ENCODE measurements around the gene CSN1S1. TPM values are rescaled to one million over a fixed set of nuclear protein-coding genes. Genes with fewer than 3 reads are reported as not detected.

The CSN1S1 gene
- total and polyA plus RNA-seq, 2 of the 13 experiments (the other 11 are each of a cell fraction or from before 2014, with no cell fraction given) = not detected

GRCh38 chr4:69881173-69881773 lies 49.6 kb upstream of the CSN1S1 start (continued):
- TF ChIP-seq ZBTB37 (CRISPR knock-in tag; IDR thresholded peaks at IDR 0.05) (no peak), ZNF570 (CRISPR knock-in tag; IDR thresholded peaks at IDR 0.05; ENCODE audit: borderline replicate concordance) (no peak), KLF16 (CRISPR knock-in tag; IDR thresholded peaks at IDR 0.05) (0 out of 4 replicates have a peak, but pooled peaks of 1 of the 2 experiments have one; percentile 27), MYNN (CRISPR knock-in tag; IDR thresholded peaks at IDR 0.05; ENCODE audit: low read depth) (no peak), ZNF691 (CRISPR knock-in tag; IDR thresholded peaks at IDR 0.05; ENCODE audit: borderline replicate concordance, low read depth) (no peak), PHF21A (CRISPR knock-in tag; IDR thresholded peaks at IDR 0.05) (no peak), ARID3A (IDR thresholded peaks at IDR 0.05; ENCODE audit: low read depth, low read length) (peak; percentile 69; the same call in 1 of the 2 replicates), GTF3A (CRISPR knock-in tag; conservative IDR thresholded peaks at IDR 0.05) (no peak), KAT8 (CRISPR knock-in tag; IDR thresholded peaks at IDR 0.05) (no peak), CBFB (CRISPR knock-in tag; IDR thresholded peaks at IDR 0.05) (no peak), DZIP1 (CRISPR knock-in tag; IDR thresholded peaks at IDR 0.05) (no peak), POLR2AphosphoS5 (IDR thresholded peaks at IDR 0.05; ENCODE audit: low read depth, low read length) (no peak), ZNF335 (CRISPR knock-in tag; IDR thresholded peaks at IDR 0.05) (no peak), SIN3A (IDR thresholded peaks at IDR 0.05; ENCODE audit: borderline replicate concordance, low read depth, low read length) (no peak), RFXAP (CRISPR knock-in tag; IDR thresholded peaks at IDR 0.05; ENCODE audit: borderline replicate concordance) (no peak), CEBPB (IDR thresholded peaks at IDR 0.05; ENCODE audit: borderline replicate concordance, low read depth, low read length) (no peak), TBL1XR1 (IDR thresholded peaks at IDR 0.05; ENCODE audit: borderline replicate concordance, low read length, partially characterized antibody) (no peak), SMAD1 (CRISPR knock-in tag; IDR thresholded peaks at IDR 0.05; ENCODE audit: borderline replicate concordance, low read depth) (no peak), IKZF1 (IDR thresholded peaks at IDR 0.05) (no peak), NFYB (CRISPR knock-in tag; IDR thresholded peaks at IDR 0.05) (no peak), MBD4 (IDR thresholded peaks at IDR 0.05; ENCODE audit: borderline replicate concordance, low read length) (no peak), MTERF4 (CRISPR knock-in tag; IDR thresholded peaks at IDR 0.05) (no peak), NBN (conservative IDR thresholded peaks at IDR 0.05) (no peak), XBP1 (CRISPR knock-in tag; IDR thresholded peaks at IDR 0.05) (no peak), RAD51 (IDR thresholded peaks at IDR 0.05; ENCODE audit: borderline replicate concordance) (no peak)

Measured in HepG2 (cell line).